ENCODE data around the gene MYL6B.

- peak; percentile 98 for TF ChIP-seq POLR2A (IDR thresholded peaks at IDR 0.05; ENCODE audit: extremely low read depth, insufficient read length)
- TF ChIP-seq CTCF (IDR thresholded peaks at IDR 0.05; ENCODE audit: low read depth, low read length): no peak
- peak; percentile 94 for TF ChIP-seq MAX (IDR thresholded peaks at IDR 0.05; ENCODE audit: low read depth, low read length)
These were observed 34.4 kb upstream of the MYL6B start, which contains the start of gene ZC3H10 for GRCh38 chr12:56117778-56118687.

Measured in NB4 (cell line).